ENCODE data around the gene ROBO4. TPM values are rescaled to one million over a fixed set of nuclear protein-coding genes. Genes with fewer than 3 reads are reported as not detected.
A peak's percentile ranks its signal among the peaks of the same experiment; 100 is the strongest.

ROBO4 gene
- total and polyA plus RNA-seq, 7 donors: 5.4 to 17.5 (median 14.9) TPM

DNA sequence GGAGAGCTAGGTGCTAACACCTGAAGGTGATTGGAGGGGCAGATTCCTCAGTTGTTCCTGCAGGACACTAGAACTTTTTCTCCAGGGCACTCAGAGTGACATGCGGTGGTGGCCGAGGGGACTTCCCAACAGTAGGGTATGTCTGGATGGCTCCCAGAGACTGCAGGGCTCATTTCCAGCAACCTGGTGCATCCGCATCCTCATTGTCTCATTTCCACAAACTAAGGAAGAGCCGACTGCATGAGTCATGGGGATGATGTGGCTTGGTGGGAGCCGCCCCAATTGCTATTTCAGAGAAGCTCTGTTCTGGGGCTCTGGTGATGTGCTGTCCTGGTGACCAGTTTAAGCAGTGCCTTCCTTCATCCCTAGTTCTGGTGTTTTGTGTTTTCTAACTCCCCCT lies 2.8 kb upstream of the ROBO4 start:
- no peaks in the 10 kb centered on the region for H3K4me1 ChIP-seq
- DNase-seq (peak in 1 of 2 donors; percentile 65), ATAC-seq (peak in 3 of 4 donors; percentile 42 to 52 (median 47))
- peaks cover 0 to 28% (median 4%) of the 10 kb centered on the region in 3 donors for H3K27me3 ChIP-seq (ENCODE audit: insufficient read depth in 3 of 3, low read length in 2 of 3)
- intact Hi-C loops (cut with DNase I): no loop called here
- peak overlapping the region; percentile 15 for H3K4me3 ChIP-seq
- no peaks in the 10 kb centered on the region for H3K36me3 ChIP-seq (ENCODE audit: insufficient read depth in 1 of 2, low read depth in 1 of 2)
- H3K27ac ChIP-seq: peak overlapping the region; percentile 68
- TF ChIP-seq, protein P1, sequence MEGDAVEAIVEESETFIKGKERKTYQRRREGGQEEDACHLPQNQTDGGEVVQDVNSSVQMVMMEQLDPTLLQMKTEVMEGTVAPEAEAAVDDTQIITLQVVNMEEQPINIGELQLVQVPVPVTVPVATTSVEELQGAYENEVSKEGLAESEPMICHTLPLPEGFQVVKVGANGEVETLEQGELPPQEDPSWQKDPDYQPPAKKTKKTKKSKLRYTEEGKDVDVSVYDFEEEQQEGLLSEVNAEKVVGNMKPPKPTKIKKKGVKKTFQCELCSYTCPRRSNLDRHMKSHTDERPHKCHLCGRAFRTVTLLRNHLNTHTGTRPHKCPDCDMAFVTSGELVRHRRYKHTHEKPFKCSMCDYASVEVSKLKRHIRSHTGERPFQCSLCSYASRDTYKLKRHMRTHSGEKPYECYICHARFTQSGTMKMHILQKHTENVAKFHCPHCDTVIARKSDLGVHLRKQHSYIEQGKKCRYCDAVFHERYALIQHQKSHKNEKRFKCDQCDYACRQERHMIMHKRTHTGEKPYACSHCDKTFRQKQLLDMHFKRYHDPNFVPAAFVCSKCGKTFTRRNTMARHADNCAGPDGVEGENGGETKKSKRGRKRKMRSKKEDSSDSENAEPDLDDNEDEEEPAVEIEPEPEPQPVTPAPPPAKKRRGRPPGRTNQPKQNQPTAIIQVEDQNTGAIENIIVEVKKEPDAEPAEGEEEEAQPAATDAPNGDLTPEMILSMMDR (IDR thresholded peaks at IDR 0.05): no peak
- WGBS, 3 donors: 15 to 43% (median 18%) methylated on average over 5 of the region's 5 CpGs
- no peaks in the 10 kb centered on the region for H3K9me3 ChIP-seq

DNA sequence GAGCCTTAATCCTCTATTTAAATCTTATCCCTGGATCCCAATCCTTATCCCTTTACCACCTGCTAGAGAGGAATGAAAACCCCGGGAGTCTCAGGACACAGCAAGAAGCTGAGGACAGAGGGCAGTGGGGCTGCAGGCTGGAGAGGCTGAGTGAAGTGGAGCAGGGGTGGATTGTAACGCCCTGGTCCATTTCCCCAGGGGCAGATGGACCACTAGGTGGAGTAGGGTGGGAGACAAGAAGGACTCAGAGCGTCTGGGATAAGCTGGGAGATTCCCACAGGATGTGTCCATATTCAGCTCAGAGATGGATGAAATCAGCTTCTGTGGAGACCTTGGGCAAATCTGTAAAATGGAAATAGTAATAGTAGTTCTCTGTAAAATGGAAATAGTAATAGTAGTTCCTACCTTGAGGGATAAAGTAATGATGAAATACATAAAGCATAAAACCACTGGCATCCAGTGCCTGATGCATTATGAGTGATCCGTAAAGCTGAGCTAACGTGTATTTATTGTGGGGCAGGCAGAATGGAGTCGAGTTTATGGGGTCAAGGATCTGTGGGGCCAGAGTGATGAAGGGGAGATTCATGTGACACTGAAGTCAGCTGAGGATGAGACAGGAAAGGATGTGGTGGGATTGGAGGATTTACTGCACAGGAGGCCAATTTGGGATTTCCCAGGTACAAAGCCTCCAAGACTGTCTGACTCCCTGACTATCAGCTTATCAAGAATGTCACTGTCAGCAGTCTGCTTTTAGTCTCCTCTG lies 1.9 kb upstream of the ROBO4 start:
- no peak overlapping the region for H3K4me3 ChIP-seq
- no peak for DNase-seq
- intact Hi-C loops (cut with DNase I): no loop called here
- peaks cover 0 to 28% (median 4%) of the 10 kb centered on the region in 3 donors for H3K27me3 ChIP-seq (ENCODE audit: insufficient read depth in 3 of 3, low read length in 2 of 3)
- H3K9me3 ChIP-seq: no peaks in the 10 kb centered on the region
- TF ChIP-seq, protein P1 (IDR thresholded peaks at IDR 0.05): no peak
- H3K36me3 ChIP-seq (ENCODE audit: insufficient read depth in 1 of 2, low read depth in 1 of 2): no peaks in the 10 kb centered on the region
- no peaks in the 10 kb centered on the region for H3K4me1 ChIP-seq
- ATAC-seq: no peak
- H3K27ac ChIP-seq: peak overlapping the region; percentile 68
- 41 to 58% (median 45%) methylated on average over 6 of the region's 6 CpGs for WGBS, 3 donors

DNA sequence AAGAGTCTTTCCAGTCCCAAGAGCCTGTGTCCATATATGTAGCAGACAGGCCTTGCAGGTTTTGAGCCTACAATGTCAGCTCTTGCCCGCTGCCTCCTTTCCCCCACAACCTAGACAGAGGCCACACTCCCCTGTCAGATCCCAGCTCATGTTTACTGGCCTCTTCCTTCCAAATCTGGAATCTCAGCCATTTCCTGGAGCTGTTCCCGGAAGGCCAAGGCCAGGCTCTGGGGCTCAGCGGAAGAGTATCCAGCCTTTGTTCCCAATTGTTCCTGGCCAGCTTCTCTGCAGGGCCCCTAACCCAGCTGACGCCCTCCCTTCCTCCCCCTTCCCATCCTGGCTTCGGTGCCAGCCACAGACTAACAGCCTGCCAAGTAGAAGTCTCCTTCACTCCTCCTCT lies 1.0 kb upstream of the ROBO4 start:
- peak; percentile 47 to 68 for DNase-seq
- Histone ChIP-seq H3K9me3 (no peaks in the 10 kb centered on the region), H3K4me1 (no peaks in the 10 kb centered on the region), H3K36me3 (ENCODE audit: insufficient read depth in 1 of 2, low read depth in 1 of 2) (no peaks in the 10 kb centered on the region), H3K27me3 (ENCODE audit: insufficient read depth in 3 of 3, low read length in 2 of 3) (peaks cover 0 to 28% (median 4%) of the 10 kb centered on the region in 3 donors), H3K27ac (peak overlapping the region; percentile 68), H3K4me3 (no peak overlapping the region)
- intact Hi-C loops (cut with DNase I): no loop called here
- 11 to 29% (median 21%) methylated on average over 5 of the region's 5 CpGs for WGBS, 3 donors
- ATAC-seq: peak; percentile 13 to 59 (median 46)
- TF ChIP-seq, protein P1 (IDR thresholded peaks at IDR 0.05): no peak

DNA sequence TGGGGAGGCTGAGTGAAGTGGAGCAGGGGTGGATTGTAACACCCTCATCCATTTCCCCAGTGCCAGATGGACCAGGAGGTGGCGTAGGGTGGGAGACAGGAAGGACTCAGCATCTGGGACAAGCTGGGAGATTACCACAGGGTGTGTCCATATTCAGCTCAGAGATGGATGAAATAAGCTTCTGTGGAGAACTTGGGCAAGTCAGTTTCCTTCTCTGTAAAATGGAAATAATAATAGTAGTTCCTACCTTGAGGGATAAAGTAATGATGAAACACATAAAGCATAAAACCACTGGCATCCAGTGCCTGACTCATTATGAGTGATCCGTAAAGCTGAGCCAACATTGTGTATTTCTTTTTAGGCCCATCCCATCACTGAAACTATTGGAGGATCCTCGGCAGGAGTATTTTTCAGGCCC lies 607 bp upstream of the ROBO4 start:
- WGBS, 3 donors: 25 to 47% (median 37%) methylated on average over 3 of the region's 3 CpGs
- H3K4me1 ChIP-seq: no peaks in the 10 kb centered on the region
- peak overlapping the region; percentile 68 for H3K27ac ChIP-seq
- H3K9me3 ChIP-seq: no peaks in the 10 kb centered on the region
- peaks cover 0 to 3% of the 10 kb centered on the region in 2 donors for H3K36me3 ChIP-seq (ENCODE audit: insufficient read depth in 1 of 2, low read depth in 1 of 2)
- TF ChIP-seq, protein P1 (IDR thresholded peaks at IDR 0.05): no peak
- no peak for DNase-seq
- H3K4me3 ChIP-seq: peak overlapping the region; percentile 57
- ATAC-seq: peak; percentile 10 to 52 (median 38)
- peaks cover 0 to 26% (median 4%) of the 10 kb centered on the region in 3 donors for H3K27me3 ChIP-seq (ENCODE audit: insufficient read depth in 3 of 3, low read length in 2 of 3)
- intact Hi-C loops (cut with DNase I): no loop called here

Data from psoas muscle (tissue), 8 donors.